ENCODE data around the gene PPEF2.
"Not testable (repeated sequence)": the region's sequence is repeated elsewhere in the genome, so short reads cannot be mapped to it uniquely, and the experiment has no call there.

The PPEF2 gene

GRCh38 chr4:75902352-75902751 lies at the start of gene PPEF2:
Gene PPEF2, minus strand, starts transcription at chr4:75902452. Its CDS starts 6,127 bp downstream, at chr4:75896325.
- no peak for DNase-seq (ENCODE audit: low spot score)

DNA sequence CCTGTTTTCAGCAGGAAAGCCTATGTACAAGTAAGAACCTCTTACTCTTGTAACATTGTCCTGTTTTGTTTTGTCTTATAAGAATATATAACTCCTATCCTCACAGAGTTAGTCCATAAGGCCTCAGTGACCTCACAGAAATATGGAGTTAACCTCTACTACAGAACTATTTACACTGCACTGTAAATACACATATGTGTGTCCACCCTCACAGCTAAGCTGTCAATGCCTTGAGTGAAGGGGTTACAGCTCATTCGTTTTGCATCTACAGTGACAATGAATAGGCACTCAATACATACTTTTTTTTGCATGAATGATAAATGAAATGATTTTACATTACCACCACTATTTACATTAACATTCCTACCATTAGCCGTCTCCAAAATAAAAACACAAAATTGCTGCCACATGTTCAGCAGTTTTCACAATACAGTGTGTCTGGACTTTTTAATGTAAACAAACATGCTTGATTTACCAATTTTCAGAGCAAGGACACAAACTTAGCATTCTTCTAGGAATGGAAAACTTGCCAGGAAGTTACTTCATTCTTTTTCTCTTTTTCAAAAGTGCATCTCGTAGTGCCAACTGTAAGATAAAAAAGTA lies 48.1 kb upstream of the PPEF2 start:
- DNase-seq (ENCODE audit: low spot score): no peak

DNA sequence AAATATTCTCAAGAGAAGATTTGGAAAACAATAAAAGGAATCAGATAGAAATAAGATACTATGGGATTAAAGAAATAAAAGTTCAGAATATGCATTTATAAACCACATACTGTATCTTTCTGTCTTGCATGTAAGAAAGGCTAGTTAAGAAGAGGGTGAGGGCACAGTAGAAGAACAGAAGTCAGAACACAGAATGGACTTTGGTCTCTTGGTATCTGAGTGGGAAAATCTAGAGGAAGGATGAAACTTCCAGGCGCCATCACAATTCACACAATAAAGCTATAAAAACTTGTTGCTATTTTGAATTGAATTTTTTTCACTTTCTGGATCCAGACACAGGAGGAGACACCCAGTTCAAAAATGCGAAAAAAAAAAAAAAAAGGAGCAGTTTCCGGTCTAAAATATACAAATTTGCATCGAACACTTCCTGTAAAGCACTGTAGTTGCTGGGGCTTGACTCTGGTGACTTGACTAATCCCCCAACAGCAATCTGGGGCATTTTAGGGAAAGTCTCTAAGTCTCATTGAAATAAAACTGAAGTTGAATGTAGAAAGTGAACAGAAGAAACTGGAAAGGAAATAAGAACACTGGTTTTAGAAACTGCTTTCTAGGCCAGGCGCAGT lies 46.7 kb upstream of the PPEF2 start:
- no peak for DNase-seq (ENCODE audit: low spot score)

DNA sequence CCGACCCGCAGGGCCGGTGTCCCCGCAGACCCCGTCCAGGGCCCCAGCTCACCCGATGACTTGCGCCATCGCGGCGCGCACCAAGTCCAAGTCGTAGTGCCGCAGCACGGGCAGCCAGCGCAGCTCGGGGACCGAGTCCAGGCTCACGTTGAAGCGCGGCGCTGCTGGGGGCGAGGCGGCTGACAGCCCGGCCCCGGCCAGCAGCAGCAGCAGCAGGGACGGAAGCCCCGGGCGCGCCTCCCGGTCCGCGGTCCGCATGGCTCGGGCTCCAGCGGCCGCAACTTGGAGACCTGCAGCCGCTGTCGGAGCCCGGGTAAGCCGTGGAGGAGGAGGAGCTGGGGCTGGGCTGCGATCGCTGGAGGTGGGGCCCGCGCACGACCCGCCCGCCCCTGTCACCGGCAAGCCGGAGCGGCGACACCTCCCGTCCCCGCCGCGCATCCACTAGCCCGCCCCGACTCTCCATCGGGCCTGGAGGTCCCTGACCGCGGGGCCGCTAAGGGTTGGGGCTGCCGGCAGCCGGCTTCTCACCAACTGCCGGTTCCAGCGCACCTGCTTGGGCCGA lies 38.5 kb upstream of the PPEF2 start, which contains the start of gene NAAA:
NAAA (minus strand) TSS at position 322 of the 562 bp plus-strand sequence; CDS start at position 258, 64 bp downstream.
- peak; percentile 86 for DNase-seq (ENCODE audit: low spot score)

DNA sequence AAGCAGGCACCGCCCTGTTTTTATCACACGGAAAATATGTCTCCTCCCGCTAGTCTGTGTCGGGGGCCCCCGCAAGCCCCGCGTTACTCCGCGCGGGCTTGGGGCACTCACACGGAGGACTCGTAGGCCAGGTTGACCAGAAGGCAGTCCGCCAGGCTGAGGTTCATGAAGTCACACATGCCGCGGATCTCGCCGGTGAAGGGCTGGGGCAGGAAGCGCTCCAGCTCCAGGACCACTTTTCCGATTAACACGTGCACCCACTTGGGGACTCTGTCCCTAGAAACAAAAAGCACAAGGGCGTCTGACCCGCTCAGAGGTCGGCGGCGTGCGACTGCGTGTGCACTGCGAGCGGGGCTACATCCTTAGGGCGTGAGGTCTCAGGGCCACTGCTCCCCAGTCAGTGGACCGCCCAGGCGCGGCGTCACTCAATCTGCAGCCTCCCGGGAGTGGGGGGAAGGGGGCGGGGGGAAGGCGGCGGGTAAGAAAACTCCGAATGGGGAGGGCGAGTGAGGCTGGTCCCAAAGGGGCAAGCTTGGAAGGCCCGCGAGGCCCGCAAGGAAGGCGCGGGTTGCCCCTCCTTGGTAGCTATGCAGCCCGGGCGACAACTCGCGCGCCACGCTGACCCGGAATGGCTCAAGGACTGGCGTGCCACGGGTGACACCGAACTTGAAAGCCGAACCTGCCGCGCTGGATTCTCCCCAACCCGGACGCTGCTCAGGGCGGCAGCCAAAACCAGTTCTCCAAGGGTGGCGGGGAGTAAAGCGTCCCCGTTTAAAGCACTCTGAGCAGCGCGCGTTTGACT lies 37.8 kb upstream of the PPEF2 start:
- DNase-seq (ENCODE audit: low spot score): peak; percentile 92

DNA sequence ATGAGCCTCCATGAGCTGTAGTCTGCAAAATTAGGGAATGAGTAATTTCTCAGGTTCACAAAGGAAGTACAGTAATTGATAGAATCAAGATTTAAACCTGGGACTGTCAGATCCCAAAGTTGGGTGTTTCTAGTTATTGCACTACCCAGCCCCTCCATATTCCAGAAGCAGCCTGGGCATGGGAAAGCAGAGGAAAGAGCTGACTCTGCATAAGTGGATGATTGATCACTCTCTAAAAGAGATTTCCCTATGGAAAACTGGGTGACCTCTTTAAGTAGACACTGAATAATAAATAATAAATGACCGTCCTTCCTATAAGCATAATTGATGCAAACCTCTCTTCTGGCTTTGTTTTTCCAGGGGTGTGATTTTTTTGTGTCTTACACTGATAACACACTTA lies 33.4 kb upstream of the PPEF2 start:
- DNase-seq (ENCODE audit: low spot score): no peak

DNA sequence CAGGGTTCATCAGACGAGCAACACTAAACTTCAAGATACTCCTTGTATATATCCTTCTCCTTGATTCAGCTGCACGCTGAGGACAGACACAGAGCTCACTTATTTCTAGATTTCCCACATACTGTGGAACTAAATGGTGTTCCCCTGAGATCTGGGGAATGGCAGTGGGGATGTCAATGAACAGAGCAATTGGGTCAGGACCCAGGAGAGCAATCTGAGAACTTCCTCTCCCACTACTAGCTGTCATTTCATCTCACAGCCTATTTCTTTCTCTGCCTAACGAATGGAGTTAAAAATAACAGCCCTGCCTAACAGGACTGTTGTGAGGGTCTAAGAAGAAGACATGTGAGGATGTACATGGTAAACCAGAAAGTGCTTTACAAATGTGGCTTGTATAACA lies 27.9 kb upstream of the PPEF2 start:
- no peak for DNase-seq (ENCODE audit: low spot score)

DNA sequence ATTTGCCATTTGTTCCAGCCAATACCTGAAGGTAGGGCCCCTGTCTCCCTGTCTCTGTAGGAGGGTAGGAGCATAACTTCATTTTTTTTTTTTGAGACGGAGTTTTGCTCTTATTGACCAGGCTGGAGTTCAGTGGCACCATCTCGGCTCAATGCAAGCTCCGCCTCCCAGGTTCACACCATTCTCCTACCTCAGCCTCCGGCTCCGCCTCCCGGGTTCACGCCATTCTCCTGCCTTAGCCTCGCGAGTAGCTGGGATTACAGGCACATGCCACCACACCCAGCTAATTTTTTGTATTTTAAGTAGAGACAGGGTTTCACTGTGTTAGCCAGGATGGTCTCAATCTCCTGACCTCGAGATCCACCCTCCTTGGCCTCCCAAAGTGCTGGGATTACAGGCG lies 22.7 kb upstream of the PPEF2 start:
- DNase-seq (ENCODE audit: low spot score): not testable (repeated sequence)

DNA sequence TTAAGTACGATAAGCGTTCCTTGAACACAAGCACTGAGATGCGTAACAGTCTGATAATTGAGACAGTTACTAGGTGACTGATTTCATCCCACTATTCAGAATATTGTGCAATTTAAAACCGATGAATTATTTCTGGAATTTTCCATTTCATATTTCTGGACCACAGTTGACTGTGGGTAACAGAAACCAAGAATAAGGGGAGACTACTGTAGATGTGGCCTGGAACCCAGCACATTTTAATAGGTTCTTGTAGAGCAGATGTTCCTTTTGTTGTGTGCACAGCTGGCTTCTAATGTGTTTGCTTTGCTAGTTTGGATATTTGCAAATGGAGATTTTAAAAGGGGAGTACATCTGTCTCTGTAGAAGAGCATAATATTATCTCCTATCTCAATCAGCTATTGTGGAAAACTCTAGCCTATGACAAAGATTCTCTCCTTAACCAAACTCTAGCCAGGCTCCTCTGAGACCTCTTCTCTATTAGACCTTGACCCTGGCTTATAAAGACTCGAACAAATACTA lies 22.1 kb upstream of the PPEF2 start:
- no peak for DNase-seq (ENCODE audit: low spot score)

DNA sequence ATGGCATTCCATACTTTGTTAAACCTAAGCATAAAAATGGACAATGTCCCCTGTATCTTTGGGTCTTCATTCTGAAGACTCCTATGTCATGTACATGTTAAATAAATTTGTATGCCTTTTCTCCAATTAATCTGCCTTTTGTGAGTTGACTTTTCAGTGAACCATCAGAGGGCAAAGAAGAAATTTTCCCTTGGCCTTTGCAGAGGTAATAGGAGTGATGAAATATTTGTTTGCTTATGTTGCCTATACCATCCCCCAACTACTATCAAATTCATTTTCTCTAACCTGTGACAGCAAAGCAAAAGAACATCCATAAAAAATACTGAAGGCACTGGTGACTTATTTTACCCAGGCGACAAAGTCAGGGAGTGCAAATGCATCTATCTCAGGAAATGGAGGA lies 20.3 kb upstream of the PPEF2 start:
- no peak for DNase-seq (ENCODE audit: low spot score)

DNA sequence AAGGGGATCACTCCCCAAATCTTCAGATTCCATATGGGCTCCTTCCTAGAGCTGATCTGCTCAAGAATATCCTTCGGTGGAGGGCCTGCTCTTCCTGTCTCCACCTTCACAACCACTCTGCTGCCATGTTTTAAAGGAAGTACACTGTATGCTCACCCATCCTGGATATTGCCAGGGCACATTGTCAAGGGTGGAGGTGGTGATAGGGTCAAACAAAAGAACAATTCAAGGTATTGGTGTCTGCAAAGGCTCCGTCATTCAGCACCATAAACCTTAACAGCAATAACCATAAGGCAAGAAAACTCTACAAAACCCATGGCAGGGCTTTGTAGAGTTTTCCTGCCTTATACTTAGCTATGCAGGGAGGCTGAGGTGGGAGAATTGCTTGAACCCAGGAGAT lies 19.7 kb upstream of the PPEF2 start:
- no peak for DNase-seq (ENCODE audit: low spot score)

- DNase-seq (ENCODE audit: low spot score): no peak
Observed at GRCh38 chr4:75920327-75920726, 18.1 kb upstream of the PPEF2 start.

DNA sequence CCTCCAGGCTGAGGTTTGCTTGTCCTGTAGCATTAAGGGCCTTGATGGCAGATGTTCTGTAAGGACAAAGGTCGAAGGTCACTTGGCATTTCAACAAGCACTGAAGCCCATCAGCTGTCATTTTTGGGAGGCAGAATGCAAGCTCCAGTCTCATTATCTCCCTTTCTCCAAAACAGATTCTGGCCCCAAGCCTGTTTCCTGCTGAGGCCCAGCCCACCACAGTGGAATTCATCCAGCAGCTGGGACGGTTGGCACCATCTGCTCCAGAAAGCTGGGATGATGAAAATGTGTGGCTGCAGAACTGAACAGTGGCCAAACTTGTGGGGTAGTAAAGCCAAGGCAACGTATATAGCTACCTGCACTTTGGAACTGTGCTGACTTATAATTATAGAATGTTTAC lies 17.7 kb upstream of the PPEF2 start:
- DNase-seq (ENCODE audit: low spot score): peak; percentile 54

GRCh38 chr4:75916091-75916661 lies 13.9 kb upstream of the PPEF2 start:
- peak; percentile 82 for DNase-seq (ENCODE audit: low spot score)

DNA sequence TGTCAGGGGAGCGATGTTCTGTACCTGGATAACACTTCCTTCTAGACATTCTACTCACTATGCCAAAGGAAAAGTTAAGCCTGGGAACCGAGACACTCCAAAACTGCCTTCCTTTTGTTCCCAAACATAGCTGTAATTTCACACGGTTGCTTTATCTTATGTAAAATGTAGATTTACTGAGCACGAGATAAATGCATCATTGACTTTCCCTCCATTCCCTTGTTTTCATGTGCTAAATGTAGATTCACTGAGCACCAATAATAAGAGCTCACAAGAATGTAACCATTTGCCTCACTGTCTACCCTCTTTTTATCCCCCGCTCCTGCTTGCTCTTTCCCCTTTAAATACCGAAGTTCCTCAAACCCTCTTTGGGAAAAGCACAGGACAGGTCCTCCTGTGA lies 10.7 kb upstream of the PPEF2 start:
- DNase-seq (ENCODE audit: low spot score): no peak

- DNase-seq (ENCODE audit: low spot score): not testable (repeated sequence)
Observed at GRCh38 chr4:75910831-75911230, 8.6 kb upstream of the PPEF2 start.

- no peak for DNase-seq (ENCODE audit: low spot score)
Observed at GRCh38 chr4:75909405-75909804, 7.2 kb upstream of the PPEF2 start.

DNA sequence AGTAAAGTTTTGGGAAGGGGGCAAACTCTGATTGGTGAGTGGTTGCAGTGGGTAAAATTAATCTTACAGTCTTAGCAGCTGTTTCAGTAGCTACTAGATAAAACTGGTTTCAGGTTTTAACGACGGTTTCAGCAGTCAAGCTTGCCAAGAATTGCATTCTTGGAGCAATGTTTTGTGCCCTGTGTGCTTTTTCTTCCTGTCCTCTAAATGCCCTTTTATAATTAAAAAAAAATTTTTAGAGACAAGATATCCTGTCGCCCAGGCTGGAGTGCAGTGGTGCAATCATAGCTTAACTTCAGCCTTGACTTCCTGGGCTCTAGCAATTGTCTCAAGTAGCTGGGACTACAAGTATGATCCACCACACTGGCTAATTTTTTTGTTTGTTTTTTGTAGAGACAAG lies 6.3 kb upstream of the PPEF2 start:
- DNase-seq (ENCODE audit: low spot score): no peak

- DNase-seq (ENCODE audit: low spot score): no peak
Observed at GRCh38 chr4:75907966-75908365, 5.7 kb upstream of the PPEF2 start.

GRCh38 chr4:75904076-75904475 lies 1.8 kb upstream of the PPEF2 start:
- no peak for DNase-seq (ENCODE audit: low spot score)

DNA sequence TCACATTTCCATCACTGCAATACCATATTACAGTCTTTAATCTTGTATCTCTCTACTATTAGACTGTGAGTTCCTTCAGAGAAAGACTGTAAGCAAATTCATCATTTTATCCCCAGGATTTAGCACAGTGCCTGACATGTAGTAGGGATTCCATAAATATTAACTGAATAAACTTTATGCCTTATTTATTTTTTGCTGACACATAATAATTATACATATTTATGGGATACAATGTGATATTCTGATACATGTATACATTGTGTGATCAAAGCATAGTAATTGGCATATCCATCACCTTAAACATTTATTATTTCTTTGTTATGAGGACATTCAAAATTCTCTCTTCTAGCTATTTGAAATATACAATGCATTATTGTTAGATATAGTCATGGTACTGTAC lies 3.7 kb downstream of the PPEF2 start:
- no peak for DNase-seq (ENCODE audit: low spot score)

DNA sequence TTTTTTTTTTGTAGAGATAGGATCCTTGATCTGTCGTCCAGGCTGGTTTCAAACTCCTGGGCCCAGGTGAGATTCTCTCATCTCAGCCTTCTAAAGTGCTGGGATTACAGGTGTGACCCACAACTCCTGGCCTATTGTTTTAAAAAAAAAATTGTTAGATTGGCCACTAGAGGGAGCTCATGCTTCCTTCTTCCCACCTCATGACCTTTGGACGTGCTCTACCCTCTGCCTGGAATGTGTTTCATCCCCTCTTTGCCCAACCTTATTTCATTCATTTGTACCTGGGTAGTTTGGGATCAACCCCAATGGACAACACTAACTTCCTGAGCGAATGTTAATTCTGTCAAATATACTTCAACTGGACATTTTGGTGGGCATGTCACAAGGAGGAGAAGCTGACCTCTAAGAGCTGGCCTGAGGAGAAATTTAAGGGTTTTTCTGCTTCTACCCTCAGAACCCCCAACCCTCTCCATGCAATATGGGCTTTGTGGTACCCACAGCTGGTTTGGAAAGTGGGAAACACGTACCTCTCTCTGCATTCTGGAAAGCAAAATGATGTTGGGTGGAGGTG lies 6.4 kb downstream of the PPEF2 start:
- DNase-seq (ENCODE audit: low spot score): peak; percentile 49
